NK-92 treated with Interleukin-12 subunit alpha and Interleukin-12 subunit beta, amount 100 ng/mL, for 24 hours (cell line): Measurements from ENCODE around the gene CRY1.
A peak's percentile ranks its signal among the peaks of the same experiment; 100 is the strongest.

Source experiments
- DNase-seq: peaks from one replicate; lab custom pipeline; 2025; lab: John Stamatoyannopoulos, UW

Gene CRY1

DNA sequence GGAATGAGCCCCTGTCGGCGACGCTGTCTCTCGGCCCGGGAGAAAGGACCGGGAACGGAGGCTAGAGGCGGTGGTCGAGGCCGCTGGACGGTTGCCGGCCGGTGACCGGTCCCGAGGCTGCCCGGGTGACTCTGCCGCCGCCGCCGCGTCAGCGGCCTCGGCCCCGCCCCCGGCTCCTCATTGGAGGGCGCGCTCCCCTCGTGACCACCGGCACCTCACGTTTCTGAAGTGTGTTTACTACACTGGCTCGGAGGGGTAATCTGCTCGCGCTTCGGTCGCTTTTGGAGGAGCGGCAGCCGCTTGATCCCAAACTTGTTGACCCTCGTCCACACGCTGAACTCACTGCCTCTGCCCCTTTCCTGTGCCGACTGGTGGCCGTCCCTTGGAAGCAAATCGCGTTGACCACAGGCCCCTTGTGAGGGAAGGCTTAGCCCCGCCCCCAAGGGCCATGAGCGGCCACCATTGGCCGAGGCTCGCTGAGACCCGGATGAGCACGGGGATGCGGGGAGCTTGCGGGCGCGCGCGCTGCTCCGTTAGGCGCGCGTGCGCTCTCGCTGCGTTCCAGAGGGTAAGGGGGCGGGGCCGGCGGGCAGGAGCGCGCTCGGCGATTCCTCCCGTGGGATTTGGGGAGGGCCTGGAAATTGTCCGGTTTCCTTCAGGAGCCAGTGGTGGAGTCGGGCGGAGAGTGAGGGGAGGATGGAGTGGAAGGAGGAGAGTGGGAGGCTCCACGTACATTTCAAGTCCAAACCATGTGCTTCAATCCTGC lies at the start of gene CRY1:
TSS of gene CRY1 (minus strand) at position 133 of the 766 bp plus-strand sequence. CDS start 588 bp downstream, outside the sequence.
- DNase-seq: peak; percentile 53

DNA sequence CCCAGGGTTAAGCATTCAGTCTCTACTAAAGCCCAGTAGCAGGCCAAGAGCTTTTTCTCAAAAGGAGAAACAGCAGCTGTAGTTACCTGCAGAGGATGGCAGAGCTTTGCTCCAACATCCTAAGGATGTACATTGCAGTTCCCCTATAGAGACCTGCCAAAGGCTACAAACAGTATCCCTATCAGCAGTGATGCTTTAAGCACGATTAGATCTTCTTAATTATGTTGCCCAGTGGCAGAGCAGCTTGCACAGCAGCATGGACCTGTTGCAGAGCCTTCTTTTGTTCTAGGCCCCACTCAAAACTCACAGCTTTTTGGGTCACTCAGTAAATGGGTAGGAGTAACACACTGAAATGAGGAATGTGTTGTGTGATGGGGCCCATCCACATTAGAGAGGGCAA lies 46.4 kb upstream of the CRY1 start:
- DNase-seq: no peak

DNA sequence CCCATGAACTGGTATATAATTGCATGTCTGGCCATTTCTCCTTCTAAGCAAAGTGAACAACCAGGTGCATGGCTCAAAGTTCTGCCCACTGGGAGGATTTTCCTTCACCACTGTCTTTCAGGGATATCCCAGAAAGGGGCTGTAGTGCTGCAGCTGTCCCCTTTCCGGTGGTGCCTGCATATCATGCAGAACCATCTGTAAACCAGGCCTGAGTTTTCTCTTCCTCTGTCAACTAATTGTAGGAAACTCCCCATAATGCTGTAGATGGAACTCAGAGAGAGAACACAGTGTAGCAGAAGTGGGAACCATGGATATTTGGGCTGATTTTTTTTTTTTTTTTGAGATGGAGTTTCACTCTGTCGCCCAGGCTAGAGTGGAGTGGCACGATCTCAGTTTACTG lies 45.6 kb upstream of the CRY1 start:
- no peak for DNase-seq

DNA sequence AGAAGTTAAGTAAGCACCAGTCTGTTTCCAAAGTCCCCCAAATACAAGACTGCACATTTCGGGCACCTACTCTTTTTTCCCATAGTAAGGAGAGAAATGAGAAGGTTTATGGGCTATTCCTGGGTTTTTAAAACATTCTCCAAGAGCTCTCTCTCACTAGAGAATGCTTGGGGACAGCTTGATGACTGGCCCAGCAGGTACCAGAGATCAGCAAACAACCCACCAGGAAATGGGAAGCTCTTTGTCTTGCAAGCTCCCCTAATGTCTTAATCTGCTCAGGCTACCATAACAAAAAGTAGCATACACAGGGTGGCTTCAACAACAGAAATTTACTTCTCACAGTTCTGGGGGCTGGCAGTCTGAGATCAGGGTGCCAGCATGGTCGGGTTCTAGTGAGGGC lies 41.8 kb upstream of the CRY1 start:
- DNase-seq: no peak

DNA sequence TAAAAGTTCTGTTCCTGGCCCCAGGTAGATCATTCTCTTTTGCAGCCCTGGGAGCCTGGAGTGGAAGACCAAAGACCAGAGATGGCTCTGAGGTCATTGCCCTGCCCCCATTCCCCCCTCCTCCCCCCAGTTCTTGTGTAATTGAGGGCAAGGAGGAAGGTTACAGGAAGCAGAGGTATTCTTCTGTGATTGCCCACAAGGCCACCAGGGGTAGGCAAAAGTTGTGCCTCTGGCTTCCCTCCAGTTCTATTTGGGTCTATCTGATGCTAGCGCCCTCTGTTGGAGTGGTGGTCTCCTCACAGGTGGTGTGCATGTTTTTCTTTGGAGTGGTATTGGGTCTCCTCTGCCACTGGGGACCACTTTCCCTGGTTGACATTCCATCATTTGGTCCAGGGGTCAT lies 41.2 kb upstream of the CRY1 start:
- no peak for DNase-seq

DNA sequence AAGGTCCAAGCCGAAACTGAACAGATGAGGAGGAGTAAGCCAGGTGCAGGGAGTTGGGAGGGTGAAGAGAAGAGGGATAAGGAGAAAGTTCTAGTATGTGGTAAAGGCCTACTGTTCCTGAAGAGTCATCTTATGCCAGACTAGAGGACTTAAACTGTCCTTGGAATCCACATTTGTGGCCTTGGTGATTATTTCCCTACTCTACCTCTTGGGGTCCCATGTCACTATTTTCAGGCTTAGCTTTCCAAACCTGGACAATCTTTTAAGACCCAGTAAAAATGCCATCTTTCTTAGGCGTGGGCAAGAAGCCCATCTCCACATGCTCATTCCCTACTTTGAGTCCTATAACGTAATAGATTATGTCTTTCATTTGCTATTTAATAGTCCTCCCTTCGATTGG lies 40.1 kb upstream of the CRY1 start:
- no peak for DNase-seq

DNA sequence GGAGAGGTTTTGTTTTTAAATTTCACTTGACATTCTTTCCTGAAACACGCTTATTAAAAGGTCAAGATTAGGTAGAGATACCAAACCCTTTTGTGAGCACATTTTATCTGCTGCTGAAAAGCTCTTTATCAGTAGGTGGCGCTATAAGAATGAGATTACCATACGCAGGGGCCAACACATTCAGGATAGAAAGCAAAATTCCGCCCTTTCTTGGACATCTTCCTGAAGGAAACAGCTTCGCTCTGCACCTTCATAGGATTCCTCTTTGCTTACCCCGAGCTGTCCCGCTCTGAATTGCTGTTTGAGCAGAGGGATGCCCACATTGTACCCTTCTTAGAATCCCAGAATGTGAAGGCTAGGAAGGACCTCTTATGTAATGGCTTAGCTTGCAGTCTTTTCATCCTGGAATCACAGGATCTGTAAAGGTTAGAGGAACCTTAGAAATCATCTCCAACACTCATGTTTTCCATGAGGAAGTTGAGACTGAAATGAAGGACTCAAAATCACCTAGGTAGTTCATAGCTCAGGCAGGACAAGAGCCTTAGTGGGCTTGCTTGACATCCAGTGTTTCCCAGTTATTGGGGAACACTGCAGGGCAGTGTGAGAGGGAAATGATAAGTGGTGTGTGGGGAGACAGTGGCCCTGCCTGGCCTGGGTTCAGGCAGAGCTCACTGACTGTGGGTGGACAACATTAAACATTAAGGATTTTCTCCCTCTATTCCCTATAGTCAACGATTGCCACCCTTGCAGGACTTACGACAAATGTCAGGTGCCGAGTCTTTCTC lies 38.7 kb upstream of the CRY1 start:
- DNase-seq: no peak

DNA sequence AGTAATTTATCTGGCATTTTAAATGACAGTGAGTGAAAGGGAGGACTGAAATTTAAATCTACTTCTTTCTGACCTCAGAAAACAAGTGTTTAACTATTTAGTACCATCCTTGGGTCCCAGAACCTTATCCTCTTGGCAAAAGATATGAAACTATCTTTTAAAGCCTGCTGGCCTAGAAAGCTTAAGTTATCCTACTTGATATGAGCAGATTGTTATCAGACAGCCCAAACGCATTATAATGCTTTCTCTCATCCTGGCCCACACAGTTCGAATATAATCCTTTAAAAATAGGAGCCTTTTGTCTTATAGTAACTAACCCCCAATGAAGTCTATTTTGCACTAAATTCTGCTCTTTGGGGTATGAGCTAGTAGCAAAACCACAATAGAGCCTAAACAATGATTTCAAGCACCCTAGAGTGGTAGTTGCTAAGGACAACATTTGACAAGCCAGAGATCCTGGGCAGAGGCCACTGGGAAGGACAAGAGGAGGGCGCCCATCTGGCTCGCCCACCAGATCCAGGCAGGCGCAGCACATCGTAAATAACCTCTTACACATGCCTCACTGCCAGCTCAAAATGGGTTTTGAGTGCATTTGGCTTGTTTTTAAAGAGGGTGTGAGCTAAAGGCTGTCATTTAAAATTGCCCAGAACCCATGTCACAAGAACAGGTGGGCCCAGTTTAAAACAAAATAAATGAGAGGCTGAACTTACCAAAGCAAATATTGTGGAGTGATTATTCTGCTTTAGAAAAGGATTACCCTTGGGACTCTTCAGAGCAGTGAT lies 37.7 kb upstream of the CRY1 start:
- no peak for DNase-seq

DNA sequence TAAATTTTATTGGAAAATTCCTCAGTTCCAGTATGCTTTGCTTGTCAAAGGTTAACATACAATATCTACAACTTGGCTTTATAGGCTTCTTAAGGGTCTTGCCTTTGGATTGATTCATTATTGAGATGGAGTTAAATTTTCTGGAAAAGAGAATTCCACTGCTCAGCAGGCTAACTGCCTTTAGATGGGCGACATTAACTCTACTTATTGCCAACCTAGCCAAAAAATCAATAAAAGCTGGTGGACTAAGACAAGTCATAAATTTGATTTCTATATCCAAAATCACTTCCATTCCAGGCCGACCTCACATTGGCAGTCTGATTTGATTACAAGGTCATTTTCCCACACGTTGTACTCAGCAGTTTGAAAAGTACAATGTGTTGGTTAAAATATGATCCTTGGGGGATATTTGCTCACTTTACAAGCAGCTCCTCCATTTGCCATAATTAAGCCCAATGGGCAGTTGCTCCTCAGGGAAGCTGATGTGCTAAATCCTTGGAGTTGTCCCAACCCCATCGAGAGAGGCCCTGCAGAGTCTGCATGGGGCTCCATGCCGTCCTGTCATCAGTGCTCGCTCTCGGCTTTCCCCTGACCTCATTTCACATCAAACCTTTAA lies 36.1 kb upstream of the CRY1 start:
- DNase-seq: no peak

DNA sequence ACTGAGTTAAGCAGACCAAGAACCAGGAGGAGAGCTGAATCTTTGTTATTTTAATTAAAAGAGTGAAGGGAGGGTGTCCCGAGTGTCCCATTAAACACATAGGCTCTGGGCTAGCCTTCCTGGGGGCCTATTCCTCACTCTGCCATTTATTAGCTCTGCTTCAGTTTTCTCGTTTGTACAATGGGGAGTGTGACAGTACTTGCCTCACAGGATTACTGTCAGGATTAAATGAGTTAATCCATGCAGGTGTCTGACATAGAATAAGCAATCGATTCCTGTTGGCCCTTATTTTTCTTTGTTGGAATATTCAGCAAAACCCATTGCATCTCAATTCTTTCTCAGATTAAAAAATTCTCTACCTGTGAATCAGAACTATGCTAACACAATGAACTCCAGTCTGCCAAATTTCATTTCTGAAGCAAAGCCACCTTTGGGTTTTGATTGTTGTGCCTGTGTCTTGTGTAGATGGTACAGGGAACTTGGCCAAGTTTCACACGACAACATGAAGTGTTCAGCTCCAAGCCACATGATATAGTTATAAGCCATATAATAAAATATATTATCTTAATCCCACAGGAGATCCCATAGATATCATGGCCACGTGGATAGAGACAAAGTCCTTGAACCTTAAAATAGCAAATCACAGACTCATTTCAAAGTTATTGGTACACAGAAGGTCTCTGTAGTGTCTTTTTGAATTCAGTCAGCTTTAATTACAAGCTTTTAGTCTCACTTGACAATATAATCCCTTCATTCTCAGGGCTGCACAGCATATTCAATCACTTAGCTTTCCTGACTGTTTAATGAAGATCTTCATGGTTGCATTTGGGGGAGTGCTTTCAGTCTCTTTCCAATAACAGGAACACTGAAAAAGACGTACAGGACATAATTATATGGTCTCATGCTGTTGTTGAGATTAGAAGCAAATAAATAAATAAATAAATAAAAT lies 34.4 kb upstream of the CRY1 start:
- no peak for DNase-seq

DNA sequence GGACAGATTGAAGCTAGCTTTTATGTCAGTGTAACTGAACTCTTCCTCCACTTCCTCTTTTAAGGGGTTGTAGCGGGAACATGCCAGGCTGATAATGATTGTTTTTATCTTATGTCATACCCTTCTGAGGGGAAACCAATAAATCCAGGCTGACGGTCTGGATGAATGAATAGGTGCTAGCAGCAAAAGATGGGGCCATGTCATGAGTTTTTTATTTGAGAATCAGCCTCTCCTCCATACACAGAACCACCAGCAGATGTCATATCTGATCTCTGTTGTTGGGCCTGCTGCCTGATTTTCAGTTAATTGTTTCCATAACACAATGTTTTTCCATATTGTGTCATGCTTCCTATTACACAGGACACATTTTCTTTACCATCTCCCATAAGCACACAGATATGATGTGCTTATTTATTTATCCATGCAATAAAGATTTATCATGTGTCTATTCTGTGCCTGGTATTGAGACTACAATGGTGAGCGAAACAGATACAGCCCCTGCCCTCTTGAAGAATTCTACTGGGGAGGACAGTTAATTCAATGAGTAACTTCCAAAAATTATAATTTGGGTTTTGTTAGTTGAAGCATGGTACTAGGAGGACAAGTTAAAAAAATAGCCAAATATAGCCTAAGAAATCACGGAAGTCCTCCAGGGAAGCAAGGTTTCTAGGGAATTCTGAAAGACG lies 33.6 kb upstream of the CRY1 start:
- DNase-seq: no peak

DNA sequence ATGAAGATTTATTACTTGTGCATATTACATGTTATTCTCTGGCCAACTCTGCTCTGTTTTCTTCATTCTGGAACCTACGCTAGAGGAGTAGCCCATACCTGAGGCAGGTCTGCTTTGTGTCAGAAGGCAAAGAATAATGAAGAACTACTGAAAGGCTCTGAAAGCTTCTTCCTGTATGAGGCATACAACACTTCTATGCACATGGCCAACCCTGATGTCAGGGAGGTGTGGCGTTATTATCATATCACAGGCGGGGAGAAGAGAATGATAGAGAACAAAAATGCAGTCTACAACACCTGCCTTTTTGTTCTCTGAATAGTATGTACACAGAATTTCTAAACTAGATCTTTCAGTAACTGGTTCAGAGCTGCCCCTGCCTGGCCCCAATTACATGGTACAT lies 32.5 kb upstream of the CRY1 start:
- no peak for DNase-seq

DNA sequence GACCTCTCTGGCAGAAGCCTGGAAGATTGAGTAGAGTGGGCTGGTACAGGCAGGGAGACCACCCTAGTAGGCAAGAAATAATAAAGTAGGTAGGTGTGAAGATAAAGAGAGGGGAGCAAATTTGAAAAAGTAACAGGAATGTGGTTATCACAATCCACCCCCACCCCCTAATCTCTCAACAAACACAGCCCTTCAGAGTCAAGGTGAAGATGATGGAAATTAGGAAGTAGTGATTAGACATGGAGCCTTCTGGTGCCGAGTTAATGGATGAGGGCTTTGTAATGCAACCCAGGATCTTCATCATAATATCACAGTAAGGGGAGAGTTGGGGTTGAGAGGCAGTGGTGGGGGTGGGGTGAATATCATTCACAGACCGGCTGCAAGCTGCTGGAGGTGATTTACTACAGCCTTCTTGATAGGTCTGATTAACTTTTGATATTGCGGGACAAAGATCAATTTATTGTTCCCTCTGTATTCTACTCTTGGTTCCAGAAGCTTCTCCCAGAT lies 29.2 kb upstream of the CRY1 start:
- no peak for DNase-seq

DNA sequence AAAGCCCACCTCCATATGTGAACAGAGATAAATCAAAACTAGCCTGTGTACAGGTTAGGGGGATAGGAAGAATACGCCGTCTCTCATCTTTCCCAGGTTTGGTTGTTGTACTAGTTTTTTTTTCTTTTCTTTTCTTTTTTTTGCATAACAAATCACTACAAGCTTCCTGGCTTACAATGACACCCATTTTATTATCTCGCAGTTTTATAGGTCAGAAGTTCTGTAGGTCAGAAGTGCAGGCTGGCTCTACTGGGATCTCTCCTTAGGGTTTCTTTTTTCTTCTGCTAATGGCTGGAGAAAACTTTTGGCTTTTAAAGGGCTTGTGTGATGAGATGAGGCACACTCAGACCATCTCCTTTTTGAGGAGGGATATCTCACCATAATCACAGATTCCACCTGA lies 25.7 kb upstream of the CRY1 start:
- DNase-seq: no peak

DNA sequence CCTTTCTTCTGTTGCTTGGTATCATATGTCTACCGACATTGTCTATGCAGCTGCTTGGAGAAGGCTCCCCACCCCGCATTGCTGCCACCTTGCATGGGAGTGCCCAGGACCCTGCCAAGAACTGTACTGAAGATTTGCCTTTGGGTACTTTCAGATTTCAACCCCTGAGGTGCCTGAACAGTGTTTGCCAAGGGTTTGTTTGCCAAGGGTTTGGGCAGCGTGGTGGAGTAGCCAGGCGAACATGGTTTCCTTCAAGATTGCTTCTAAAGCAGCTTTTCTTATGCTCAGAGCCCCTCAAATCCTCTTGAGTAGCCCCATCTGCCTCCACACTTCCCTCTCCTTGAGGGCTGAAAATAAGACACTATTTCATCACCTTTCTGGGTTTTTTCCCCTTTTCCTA lies 25.3 kb upstream of the CRY1 start:
- no peak for DNase-seq

DNA sequence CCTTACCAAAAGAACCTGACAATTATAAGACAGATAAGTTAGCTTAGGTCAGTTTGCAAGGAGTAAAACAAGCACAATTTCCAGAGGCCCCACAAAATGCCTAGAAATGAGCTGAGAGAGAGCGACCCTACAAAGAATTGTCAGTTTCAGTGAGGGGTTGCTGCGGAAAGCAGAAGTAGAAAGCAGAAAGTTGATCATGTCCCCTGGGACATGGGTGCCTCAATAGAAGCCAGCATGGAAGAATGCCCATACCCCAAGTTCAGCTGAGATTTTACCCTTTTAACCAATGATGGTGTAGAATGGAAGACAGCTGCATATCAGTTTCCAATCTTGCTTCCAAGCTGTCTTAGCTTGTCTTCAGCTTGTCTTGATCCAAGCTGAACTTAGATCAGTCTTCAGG lies 21.8 kb upstream of the CRY1 start:
- no peak for DNase-seq

DNA sequence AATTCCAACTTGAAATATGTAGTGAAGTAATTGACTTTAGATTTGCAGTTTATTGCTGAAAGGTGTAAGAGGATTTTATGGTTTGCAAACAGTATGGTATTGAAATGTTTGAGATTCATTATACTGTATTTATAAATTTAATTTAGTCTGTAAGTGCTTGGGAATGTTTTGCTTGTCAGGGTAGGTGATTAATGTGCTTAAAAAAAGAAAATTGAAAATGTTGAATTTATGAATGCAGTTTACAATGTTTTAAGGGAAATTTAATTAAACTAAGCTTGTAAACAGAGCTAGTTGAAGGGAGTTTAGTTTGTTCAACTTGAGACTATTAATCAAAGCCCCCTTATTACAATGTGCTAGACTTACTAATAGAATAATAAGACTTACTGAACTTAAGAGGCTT lies 18.0 kb upstream of the CRY1 start:
- DNase-seq: no peak

DNA sequence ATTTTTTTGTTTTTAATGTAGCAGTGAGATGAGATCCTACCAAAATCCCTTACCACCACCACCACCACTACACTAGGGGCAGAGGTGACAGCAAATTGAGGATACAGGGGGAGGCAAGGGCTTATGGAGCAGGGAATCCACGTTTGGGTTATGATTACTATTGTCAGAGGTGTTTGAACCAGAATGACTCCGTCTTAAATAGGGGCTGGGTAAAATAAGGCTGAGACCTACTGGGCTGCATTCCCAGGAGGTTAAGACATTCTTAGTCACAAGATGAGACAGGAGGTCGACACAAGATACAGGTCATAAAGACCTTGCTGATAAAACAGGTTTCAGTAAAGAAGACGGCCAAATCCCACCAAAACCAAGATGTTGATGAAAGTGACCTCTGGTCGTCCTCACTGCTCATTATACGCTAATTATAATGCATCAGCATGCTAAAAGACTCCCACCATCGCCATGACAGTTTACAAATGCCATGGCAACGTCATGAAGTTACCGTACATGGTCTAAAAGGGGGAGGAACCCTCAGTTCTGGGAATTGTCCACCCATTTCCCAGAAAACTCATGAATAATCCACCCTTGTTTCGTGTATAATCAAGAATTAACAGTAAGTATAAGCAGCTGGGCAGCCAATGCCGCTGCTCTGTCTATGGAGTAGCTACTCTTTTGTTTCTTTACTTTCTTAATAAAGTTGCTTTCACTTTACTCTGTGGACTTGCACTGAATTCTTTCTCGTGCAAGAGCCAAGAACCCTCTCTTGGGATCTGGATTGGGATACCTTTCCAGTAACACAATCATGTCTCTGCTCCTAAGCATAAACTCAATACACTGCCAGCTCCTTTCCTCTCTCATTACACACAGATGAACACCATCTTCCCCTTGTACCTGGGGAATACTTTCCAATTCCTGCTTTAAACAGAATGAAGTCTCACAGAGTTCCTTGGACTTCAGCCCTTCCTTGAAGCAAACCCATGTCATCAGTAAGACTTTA lies 16.7 kb upstream of the CRY1 start:
- no peak for DNase-seq

DNA sequence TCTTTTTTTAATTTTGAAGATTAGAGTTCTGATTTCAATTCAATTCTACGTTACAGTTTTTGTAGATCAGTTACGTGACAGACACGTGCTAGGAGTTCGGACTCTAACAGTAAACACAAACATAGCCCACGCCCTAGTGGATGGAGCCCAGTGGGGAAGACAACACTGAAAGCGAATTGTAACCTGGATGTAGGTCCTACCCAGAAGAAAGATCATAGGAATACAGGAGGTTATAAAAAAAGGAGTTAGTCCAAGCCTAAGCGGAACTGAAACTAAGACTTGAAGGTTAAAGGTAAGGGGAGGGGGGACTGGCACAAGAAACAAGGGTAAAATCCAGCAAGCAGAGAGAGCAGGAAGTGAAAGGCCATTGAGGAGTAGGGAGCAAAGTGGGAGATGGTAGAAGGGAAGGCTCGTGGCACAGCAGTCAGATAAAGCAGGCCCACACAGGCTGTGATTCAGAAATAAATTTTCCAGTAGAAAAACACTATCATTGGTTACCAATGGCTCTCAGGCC lies 15.7 kb upstream of the CRY1 start:
- DNase-seq: no peak
